SK-N-SH (cell line): Measurements from ENCODE around the gene TMEM51. TPM values are rescaled to one million over a fixed set of nuclear protein-coding genes. Genes with fewer than 3 reads are reported as not detected.

Experiments used
- CTCF ChIA-PET: fragments of 300-600, 350-600 bp; formaldehyde crosslinking; extraction: SDS; loops from one replicate; lab custom pipeline; 2021; lab: Yijun Ruan, JAX
- POLR2A ChIA-PET: fragments of 350-600 bp; sonication (Branson Sonifier 250); formaldehyde crosslinking; extraction: SDS; loops from one replicate; lab custom pipeline; 2020; ENCODE audit warnings: antibody characterized with exemption, inconsistent platforms; lab: Yijun Ruan, JAX
- DNase-seq: peaks from one replicate; pipeline ENCODE4 v3.0.0; 2012
- H2AFZ ChIP-seq: fragments of 200-600 bp; sonication (generic); 2 replicates; pipeline ENCODE4 v1.8.1; 2016; ENCODE audit warnings: antibody characterized with exemption, mild to moderate bottlenecking, low read depth
- H3F3A ChIP-seq: fragments of 200-600 bp; sonication (generic); replicated peaks from 2 replicates; pipeline ENCODE3; 2016; ENCODE audit warnings: antibody characterized with exemption, mild to moderate bottlenecking; ENCODE audit not compliant: insufficient read depth
- H3K27ac ChIP-seq, 2 experiments: fragments of 200-500 bp in 1 of 2; fragments of 200-600 bp in 1 of 2; sonication (Bioruptor generic) in 1 of 2; sonication (generic), shearing (Covaris generic) in 1 of 2; 2 replicates each; pipeline versions ENCODE4 v1.5.1 to v1.6.1; 2014 to 2016; ENCODE audit warnings: low read depth in 2 of 2, inconsistent platforms in 1 of 2, low read length in 1 of 2, mild to moderate bottlenecking in 1 of 2, mixed read lengths in 1 of 2
- H3K27me3 ChIP-seq: fragments of 200-600 bp; sonication (generic), shearing (Covaris generic); 2 replicates; pipeline ENCODE4 v1.6.1; 2016; ENCODE audit warnings: mixed run types; ENCODE audit not compliant: insufficient read depth
- H3K36me3 ChIP-seq, 2 experiments: fragments of 200-500 bp in 1 of 2; fragments of 200-600 bp in 1 of 2; sonication (Bioruptor generic) in 1 of 2; sonication (generic) in 1 of 2; replicated peaks in 1 of 2; 2 replicates each; pipeline versions ENCODE3 to v1.5.1; 2014 to 2016; ENCODE audit warnings: low read length in 1 of 2, mild to moderate bottlenecking in 1 of 2; ENCODE audit not compliant: insufficient read depth in 2 of 2, control insufficient read depth in 1 of 2
- H3K4me1 ChIP-seq, 2 experiments: fragments of 200-500 bp in 1 of 2; fragments of 200-600 bp in 1 of 2; sonication (Bioruptor generic) in 1 of 2; sonication (generic), shearing (Covaris generic) in 1 of 2; 2 replicates each; pipeline versions ENCODE4 v1.5.1 to v1.6.1; 2014 to 2016; ENCODE audit warnings: low read depth in 1 of 2, low read length in 1 of 2, mixed run types in 1 of 2; ENCODE audit not compliant: insufficient read depth in 2 of 2, control insufficient read depth in 1 of 2
- H3K4me2 ChIP-seq: fragments of 200-600 bp; sonication (generic), shearing (Covaris generic); 2 replicates; pipeline ENCODE4 v1.6.1; 2017; ENCODE audit warnings: mixed run types
- H3K4me3 ChIP-seq, 2 experiments: fragments of 200-500 bp in 1 of 2; fragments of 200-600 bp in 1 of 2; sonication (Bioruptor generic) in 1 of 2; sonication (generic), shearing (Covaris generic) in 1 of 2; 2 replicates each; pipeline versions ENCODE4 v1.5.1 to v1.8.1; 2014 to 2016; ENCODE audit warnings: low read depth in 2 of 2, inconsistent platforms in 1 of 2, low read length in 1 of 2, mild to moderate bottlenecking in 1 of 2, mixed read lengths in 1 of 2, moderate library complexity in 1 of 2
- H3K79me2 ChIP-seq: fragments of 200-600 bp; sonication (generic); 2 replicates; pipeline ENCODE4 v1.8.1; 2017; ENCODE audit warnings: mild to moderate bottlenecking; ENCODE audit not compliant: insufficient read depth
- H3K9ac ChIP-seq: fragments of 200-600 bp; sonication (generic); 2 replicates; pipeline ENCODE4 v1.6.1; 2017; ENCODE audit warnings: mixed run types
- H3K9me2 ChIP-seq: fragments of 200-600 bp; sonication (generic); 2 replicates; pipeline ENCODE4 v1.6.1; 2017; ENCODE audit warnings: mixed run types
- H3K9me3 ChIP-seq: fragments of 200-600 bp; sonication (generic); 2 replicates; pipeline ENCODE4 v1.6.1; 2017; ENCODE audit warnings: mixed run types, mild to moderate bottlenecking, moderate library complexity
- H4K20me1 ChIP-seq: fragments of 200-600 bp; sonication (generic); 2 replicates; pipeline ENCODE4 v1.6.1; 2017; ENCODE audit warnings: mild to moderate bottlenecking, mixed run types; ENCODE audit not compliant: insufficient read depth
- FOXM1 ChIP-seq: IDR thresholded peaks from 2 replicates; pipeline ENCODE4 v1.4.0; 2012; ENCODE audit warnings: low read depth, mild to moderate bottlenecking
- GABPA ChIP-seq: IDR thresholded peaks from 2 replicates; pipeline ENCODE4 v1.4.0; 2012; ENCODE audit warnings: low read depth, mild to moderate bottlenecking
- NRF1 ChIP-seq: IDR thresholded peaks from 2 replicates; pipeline ENCODE4 v1.6.1; 2012; ENCODE audit warnings: low read depth, mild to moderate bottlenecking, low read length
- RFX5 ChIP-seq: IDR thresholded peaks from 2 replicates; pipeline ENCODE4 v1.6.1; 2012; ENCODE audit warnings: mild to moderate bottlenecking, improper control_type of control experiment, low read length
- SIN3A ChIP-seq: IDR thresholded peaks from 2 replicates; pipeline ENCODE4 v1.6.1; 2012; ENCODE audit warnings: low read depth, mild to moderate bottlenecking, low read length, moderate library complexity, borderline replicate concordance
- TAF1 ChIP-seq: IDR thresholded peaks from 2 replicates; pipeline ENCODE4 v1.6.1; 2012; ENCODE audit warnings: low read depth, mild to moderate bottlenecking, low read length, moderate library complexity, borderline replicate concordance
- TEAD4 ChIP-seq: IDR thresholded peaks from 2 replicates; pipeline ENCODE4 v1.4.0; 2012; ENCODE audit warnings: mild to moderate bottlenecking, borderline replicate concordance; ENCODE audit not compliant: insufficient read depth
- WGBS: methylation state at CpG from one replicate; pipeline ENCODE4 v1.1.6; 2017; ENCODE audit warnings: low lambda C conversion rate; 5-methylcytosine and 5-hydroxymethylcytosine counted together
- polyA plus RNA-seq, 3 experiments: library from polyadenylated mRNA; depleted of rRNA; stranded (reverse); fragments of >200 nt; gene quantifications; 2 replicates each; pipeline ENCODE4 v1.2.3, GENCODE V29; 2012
- TF ChIP-seq, protein P1 (sequence below): IDR thresholded peaks from 2 replicates; pipeline ENCODE4; 2012
- TF ChIP-seq, protein P2 (sequence below): fragments of 150-350 bp; IDR thresholded peaks from 2 replicates; pipeline ENCODE4 v1.6.1; 2017; ENCODE audit warnings: antibody characterized with exemption, low read length, low read depth, borderline replicate concordance
- TF ChIP-seq, protein P3 (sequence below): fragments of 150-350 bp; IDR thresholded peaks from 2 replicates; pipeline ENCODE4 v1.6.1; 2016; ENCODE audit warnings: mild to moderate bottlenecking, low read depth, low read length
- TF ChIP-seq, protein P4 (sequence below): fragments of 200-600 bp; sonication (generic); IDR thresholded peaks from 2 replicates; pipeline ENCODE4 v1.6.1; 2017; ENCODE audit warnings: antibody characterized with exemption, mild to moderate bottlenecking, moderate library complexity
- TF ChIP-seq, protein P5 (sequence below): IDR thresholded peaks from 2 replicates; pipeline ENCODE4 v1.4.0; 2012; ENCODE audit warnings: low read depth, borderline replicate concordance
- TF ChIP-seq, protein P6 (sequence below): IDR thresholded peaks from 2 replicates; pipeline ENCODE4 v1.6.1; 2012; ENCODE audit warnings: mild to moderate bottlenecking, low read depth, low read length, moderate library complexity

TMEM51 gene
- polyA plus RNA-seq, 1 of the 3 experiments (the other 2 are of a cell fraction) = 25.6 TPM

DNA sequence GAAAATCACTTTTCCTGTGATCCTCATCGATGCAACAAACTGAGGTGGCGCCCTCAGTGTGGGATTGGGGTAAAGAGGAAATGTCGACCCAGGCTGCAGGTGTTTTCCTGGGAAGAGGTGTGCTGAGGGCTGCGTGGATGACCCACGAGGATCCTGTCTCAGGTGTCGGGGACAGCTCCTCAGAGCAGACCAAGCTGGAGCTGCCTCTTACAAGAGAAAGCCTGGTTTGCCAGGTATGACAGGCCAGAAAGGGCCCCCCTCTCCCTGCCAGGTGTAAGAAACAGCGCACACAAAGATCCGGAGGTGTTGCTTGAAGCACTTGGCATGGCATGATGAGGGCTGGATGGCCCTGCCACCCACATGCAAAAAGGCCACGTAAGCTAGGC, 106.1 kb downstream of the TMEM51 start:
- 92% methylated on average over 8 of the region's 9 CpGs for WGBS
- CTCF ChIA-PET = interaction anchor here (1.7 to 3.7 kb wide), 3 partner anchors 12 to 107 kb away, joined by 6 to 21 read pairs (median 17); partner anchors contain the start of gene TMEM51

More for the DNA sequence above, 106.1 kb downstream of the TMEM51 start:
- Histone ChIP-seq H3K4me2 (no peak overlapping the region), H3K9me2 (no peaks in the 10 kb centered on the region), H3F3A (no peaks in the 10 kb centered on the region), H2AFZ (no peak overlapping the region), H3K79me2 (no peaks in the 10 kb centered on the region), H3K36me3 (no peaks in the 10 kb centered on the region), H4K20me1 (no peaks in the 10 kb centered on the region), H3K4me1 (no peaks in the 10 kb centered on the region; a peak in 1 of 4 replicates), H3K9ac (no peak overlapping the region), H3K27me3 (no peaks in the 10 kb centered on the region; the same call in 1 of the 2 replicates), H3K9me3 (0 out of 2 replicates have a peak, but pooled peaks cover under 1% of the 10 kb centered on the region), H3K4me3 (no peak overlapping the region), H3K27ac (no peak overlapping the region)
- no peak for DNase-seq
- POLR2A ChIA-PET = no interaction called here
- TF ChIP-seq, protein P1, sequence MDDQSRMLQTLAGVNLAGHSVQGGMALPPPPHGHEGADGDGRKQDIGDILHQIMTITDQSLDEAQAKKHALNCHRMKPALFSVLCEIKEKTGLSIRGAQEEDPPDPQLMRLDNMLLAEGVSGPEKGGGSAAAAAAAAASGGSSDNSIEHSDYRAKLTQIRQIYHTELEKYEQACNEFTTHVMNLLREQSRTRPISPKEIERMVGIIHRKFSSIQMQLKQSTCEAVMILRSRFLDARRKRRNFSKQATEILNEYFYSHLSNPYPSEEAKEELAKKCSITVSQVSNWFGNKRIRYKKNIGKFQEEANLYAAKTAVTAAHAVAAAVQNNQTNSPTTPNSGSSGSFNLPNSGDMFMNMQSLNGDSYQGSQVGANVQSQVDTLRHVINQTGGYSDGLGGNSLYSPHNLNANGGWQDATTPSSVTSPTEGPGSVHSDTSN = no peak
- TF ChIP-seq FOXM1 = no peak
- TF ChIP-seq, protein P2, sequence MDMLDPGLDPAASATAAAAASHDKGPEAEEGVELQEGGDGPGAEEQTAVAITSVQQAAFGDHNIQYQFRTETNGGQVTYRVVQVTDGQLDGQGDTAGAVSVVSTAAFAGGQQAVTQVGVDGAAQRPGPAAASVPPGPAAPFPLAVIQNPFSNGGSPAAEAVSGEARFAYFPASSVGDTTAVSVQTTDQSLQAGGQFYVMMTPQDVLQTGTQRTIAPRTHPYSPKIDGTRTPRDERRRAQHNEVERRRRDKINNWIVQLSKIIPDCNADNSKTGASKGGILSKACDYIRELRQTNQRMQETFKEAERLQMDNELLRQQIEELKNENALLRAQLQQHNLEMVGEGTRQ = no peak
- TF ChIP-seq, protein P3, sequence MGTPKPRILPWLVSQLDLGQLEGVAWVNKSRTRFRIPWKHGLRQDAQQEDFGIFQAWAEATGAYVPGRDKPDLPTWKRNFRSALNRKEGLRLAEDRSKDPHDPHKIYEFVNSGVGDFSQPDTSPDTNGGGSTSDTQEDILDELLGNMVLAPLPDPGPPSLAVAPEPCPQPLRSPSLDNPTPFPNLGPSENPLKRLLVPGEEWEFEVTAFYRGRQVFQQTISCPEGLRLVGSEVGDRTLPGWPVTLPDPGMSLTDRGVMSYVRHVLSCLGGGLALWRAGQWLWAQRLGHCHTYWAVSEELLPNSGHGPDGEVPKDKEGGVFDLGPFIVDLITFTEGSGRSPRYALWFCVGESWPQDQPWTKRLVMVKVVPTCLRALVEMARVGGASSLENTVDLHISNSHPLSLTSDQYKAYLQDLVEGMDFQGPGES = no peak
- TF ChIP-seq TEAD4 = no peak
- no peak for TF ChIP-seq TAF1
- no peak for TF ChIP-seq GABPA
- no peak for TF ChIP-seq SIN3A
- no peak for TF ChIP-seq NRF1
- TF ChIP-seq, protein P4, sequence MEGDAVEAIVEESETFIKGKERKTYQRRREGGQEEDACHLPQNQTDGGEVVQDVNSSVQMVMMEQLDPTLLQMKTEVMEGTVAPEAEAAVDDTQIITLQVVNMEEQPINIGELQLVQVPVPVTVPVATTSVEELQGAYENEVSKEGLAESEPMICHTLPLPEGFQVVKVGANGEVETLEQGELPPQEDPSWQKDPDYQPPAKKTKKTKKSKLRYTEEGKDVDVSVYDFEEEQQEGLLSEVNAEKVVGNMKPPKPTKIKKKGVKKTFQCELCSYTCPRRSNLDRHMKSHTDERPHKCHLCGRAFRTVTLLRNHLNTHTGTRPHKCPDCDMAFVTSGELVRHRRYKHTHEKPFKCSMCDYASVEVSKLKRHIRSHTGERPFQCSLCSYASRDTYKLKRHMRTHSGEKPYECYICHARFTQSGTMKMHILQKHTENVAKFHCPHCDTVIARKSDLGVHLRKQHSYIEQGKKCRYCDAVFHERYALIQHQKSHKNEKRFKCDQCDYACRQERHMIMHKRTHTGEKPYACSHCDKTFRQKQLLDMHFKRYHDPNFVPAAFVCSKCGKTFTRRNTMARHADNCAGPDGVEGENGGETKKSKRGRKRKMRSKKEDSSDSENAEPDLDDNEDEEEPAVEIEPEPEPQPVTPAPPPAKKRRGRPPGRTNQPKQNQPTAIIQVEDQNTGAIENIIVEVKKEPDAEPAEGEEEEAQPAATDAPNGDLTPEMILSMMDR = no peak
- TF ChIP-seq, protein P5, sequence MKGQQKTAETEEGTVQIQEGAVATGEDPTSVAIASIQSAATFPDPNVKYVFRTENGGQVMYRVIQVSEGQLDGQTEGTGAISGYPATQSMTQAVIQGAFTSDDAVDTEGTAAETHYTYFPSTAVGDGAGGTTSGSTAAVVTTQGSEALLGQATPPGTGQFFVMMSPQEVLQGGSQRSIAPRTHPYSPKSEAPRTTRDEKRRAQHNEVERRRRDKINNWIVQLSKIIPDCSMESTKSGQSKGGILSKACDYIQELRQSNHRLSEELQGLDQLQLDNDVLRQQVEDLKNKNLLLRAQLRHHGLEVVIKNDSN = no peak
- no peak for TF ChIP-seq RFX5
- TF ChIP-seq, protein P6, sequence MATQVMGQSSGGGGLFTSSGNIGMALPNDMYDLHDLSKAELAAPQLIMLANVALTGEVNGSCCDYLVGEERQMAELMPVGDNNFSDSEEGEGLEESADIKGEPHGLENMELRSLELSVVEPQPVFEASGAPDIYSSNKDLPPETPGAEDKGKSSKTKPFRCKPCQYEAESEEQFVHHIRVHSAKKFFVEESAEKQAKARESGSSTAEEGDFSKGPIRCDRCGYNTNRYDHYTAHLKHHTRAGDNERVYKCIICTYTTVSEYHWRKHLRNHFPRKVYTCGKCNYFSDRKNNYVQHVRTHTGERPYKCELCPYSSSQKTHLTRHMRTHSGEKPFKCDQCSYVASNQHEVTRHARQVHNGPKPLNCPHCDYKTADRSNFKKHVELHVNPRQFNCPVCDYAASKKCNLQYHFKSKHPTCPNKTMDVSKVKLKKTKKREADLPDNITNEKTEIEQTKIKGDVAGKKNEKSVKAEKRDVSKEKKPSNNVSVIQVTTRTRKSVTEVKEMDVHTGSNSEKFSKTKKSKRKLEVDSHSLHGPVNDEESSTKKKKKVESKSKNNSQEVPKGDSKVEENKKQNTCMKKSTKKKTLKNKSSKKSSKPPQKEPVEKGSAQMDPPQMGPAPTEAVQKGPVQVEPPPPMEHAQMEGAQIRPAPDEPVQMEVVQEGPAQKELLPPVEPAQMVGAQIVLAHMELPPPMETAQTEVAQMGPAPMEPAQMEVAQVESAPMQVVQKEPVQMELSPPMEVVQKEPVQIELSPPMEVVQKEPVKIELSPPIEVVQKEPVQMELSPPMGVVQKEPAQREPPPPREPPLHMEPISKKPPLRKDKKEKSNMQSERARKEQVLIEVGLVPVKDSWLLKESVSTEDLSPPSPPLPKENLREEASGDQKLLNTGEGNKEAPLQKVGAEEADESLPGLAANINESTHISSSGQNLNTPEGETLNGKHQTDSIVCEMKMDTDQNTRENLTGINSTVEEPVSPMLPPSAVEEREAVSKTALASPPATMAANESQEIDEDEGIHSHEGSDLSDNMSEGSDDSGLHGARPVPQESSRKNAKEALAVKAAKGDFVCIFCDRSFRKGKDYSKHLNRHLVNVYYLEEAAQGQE = no peak
